HCT116 (cell line): Measurements from ENCODE around the gene CXCL9. TPM values are rescaled to one million over a fixed set of nuclear protein-coding genes. Genes with fewer than 3 reads are reported as not detected.

Experiments
- ATAC-seq: fragments of 200-7000 bp; cut with Tn5 transposase; 2 replicates; pipeline ENCODE4 v1.9.1; 2020; ENCODE audit warnings: mild to moderate bottlenecking, moderate library complexity
- BruUV-seq: library from RNA; stranded (reverse); fragments of 400-500 nt; replicated peaks from 2 replicates; lab custom pipeline; 2021; lab: Mats Ljungman, UMichigan
- CTCF ChIA-PET: fragments of 300-600 bp; sonication (Branson Sonifier 250); formaldehyde crosslinking; loops from one replicate; lab custom pipeline; 2021; ENCODE audit warnings: antibody characterized with exemption; lab: Charles Lee
- POLR2A ChIA-PET: fragments of 300-600, 350-600 bp; sonication (Branson Sonifier 250); formaldehyde crosslinking; loops from one replicate; lab custom pipeline; 2021; ENCODE audit warnings: antibody characterized with exemption; lab: Charles Lee
- RAD21 ChIA-PET, 2 experiments: fragments of 300-600 bp; sonication (Branson Sonifier 250); formaldehyde crosslinking; loops; one replicate each; lab custom pipeline; 2023; ENCODE audit warnings: low total read pairs in 2 of 2; ENCODE audit not compliant: uncharacterized antibody in 2 of 2, unreplicated experiment in 2 of 2, low non-redundant PET in 1 of 2; lab: Charles Lee
- DNase-seq: peaks from one replicate; pipeline ENCODE4 v3.0.0-alpha.2; 2010; ENCODE audit warnings: low read depth, low spot score
- H2AFZ ChIP-seq: fragments of 200-600 bp; shearing (Covaris generic), sonication (generic); 2 replicates; pipeline ENCODE4 v1.6.1; 2017; ENCODE audit warnings: low read depth, mixed run types, mixed read lengths, antibody characterized with exemption, low read length; ENCODE audit not compliant: poor library complexity, severe bottlenecking
- H3K27ac ChIP-seq: 2 replicates; pipeline ENCODE4 v1.5.1; 2012; ENCODE audit warnings: low read depth, low read length
- H3K27me3 ChIP-seq: fragments of 200-600 bp; sonication (generic); 2 replicates; pipeline ENCODE4 v1.6.1; 2016; ENCODE audit warnings: mixed run types, low read length, mixed read lengths; ENCODE audit not compliant: insufficient read depth
- H3K36me3 ChIP-seq, 2 experiments: fragments of 200-500 bp in 1 of 2; fragments of 200-600 bp in 1 of 2; sonication (Bioruptor generic) in 1 of 2; sonication (generic) in 1 of 2; 2 replicates each; pipeline versions ENCODE4 v1.5.1 to v1.6.1; 2014 to 2016; ENCODE audit warnings: low read length in 2 of 2, inconsistent platforms in 1 of 2, mixed read lengths in 1 of 2, mixed run types in 1 of 2; ENCODE audit not compliant: insufficient read depth in 2 of 2, control insufficient read depth in 1 of 2
- H3K4me1 ChIP-seq, 2 experiments: fragments of 200-600 bp in 1 of 2; sonication (generic) in 1 of 2; 2 replicates each; pipeline versions ENCODE4 v1.5.1 to v1.6.1; 2012 to 2017; ENCODE audit warnings: low read length in 2 of 2, inconsistent platforms in 1 of 2, mild to moderate bottlenecking in 1 of 2, mixed read lengths in 1 of 2, mixed run types in 1 of 2, moderate library complexity in 1 of 2; ENCODE audit not compliant: insufficient read depth in 2 of 2, control insufficient read depth in 1 of 2
- H3K4me2 ChIP-seq: fragments of 200-600 bp; sonication (generic); 2 replicates; pipeline ENCODE4 v1.6.1; 2017; ENCODE audit warnings: mixed run types, low read length, mixed read lengths
- H3K4me3 ChIP-seq, 2 experiments: fragments of 200-600 bp in 1 of 2; sonication (generic) in 1 of 2; replicated peaks in 1 of 2; 2 replicates each; pipeline ENCODE4 v1.5.1; 2011 to 2016; ENCODE audit warnings: low read length in 2 of 2, control low read depth in 1 of 2, low read depth in 1 of 2, mild to moderate bottlenecking in 1 of 2, mixed read lengths in 1 of 2, mixed run types in 1 of 2
- H3K79me2 ChIP-seq: fragments of 200-600 bp; sonication (generic); 2 replicates; pipeline ENCODE4 v1.6.1; 2017; ENCODE audit warnings: mild to moderate bottlenecking, mixed run types, low read length, moderate library complexity, mixed read lengths; ENCODE audit not compliant: insufficient read depth
- H3K9ac ChIP-seq: fragments of 200-600 bp; sonication (generic); 2 replicates; pipeline ENCODE4 v1.6.1; 2016; ENCODE audit warnings: low read length, mixed read lengths
- H3K9me2 ChIP-seq: fragments of 200-600 bp; sonication (generic), shearing (Covaris generic); 2 replicates; pipeline ENCODE4 v1.6.1; 2017; ENCODE audit warnings: mixed run types, mild to moderate bottlenecking, moderate library complexity; ENCODE audit not compliant: insufficient read depth
- H3K9me3 ChIP-seq, 2 experiments: fragments of 200-500 bp in 1 of 2; fragments of 200-600 bp in 1 of 2; sonication (Bioruptor generic) in 1 of 2; sonication (generic) in 1 of 2; 2 replicates each; pipeline ENCODE4 v1.6.1; 2014 to 2017; ENCODE audit warnings: low read length in 2 of 2, mixed read lengths in 2 of 2, inconsistent platforms in 1 of 2, low read depth in 1 of 2, mild to moderate bottlenecking in 1 of 2, mixed run types in 1 of 2, moderate library complexity in 1 of 2; ENCODE audit not compliant: control insufficient read depth in 1 of 2, insufficient read depth in 1 of 2
- H4K20me1 ChIP-seq: fragments of 200-600 bp; sonication (generic), shearing (Covaris generic); 2 replicates; pipeline ENCODE4 v1.6.1; 2017; ENCODE audit warnings: mixed run types, mild to moderate bottlenecking, moderate library complexity; ENCODE audit not compliant: insufficient read depth
- CBX3 ChIP-seq: IDR thresholded peaks from 2 replicates; pipeline ENCODE4 v1.6.1; 2012; ENCODE audit warnings: low read depth
- CEBPB ChIP-seq: IDR thresholded peaks from 2 replicates; pipeline ENCODE4 v1.6.1; 2012; ENCODE audit warnings: low read depth
- ELF1 ChIP-seq: IDR thresholded peaks from 2 replicates; pipeline ENCODE4 v1.6.1; 2012; ENCODE audit warnings: low read depth, borderline replicate concordance
- EZH2 ChIP-seq: fragments of 200-600 bp; sonication (generic); IDR thresholded peaks from 2 replicates; pipeline ENCODE4 v1.6.1; 2017; ENCODE audit warnings: antibody characterized with exemption, mixed run types
- EZH2phosphoT487 ChIP-seq: fragments of 200-600 bp; IDR thresholded peaks from 2 replicates; pipeline ENCODE4 v1.6.1; 2018; ENCODE audit warnings: antibody characterized with exemption, borderline replicate concordance
- FOSL1 ChIP-seq: IDR thresholded peaks from 2 replicates; pipeline ENCODE4 v1.6.1; 2012; ENCODE audit warnings: low read depth
- JUND ChIP-seq: IDR thresholded peaks from 2 replicates; pipeline ENCODE4 v1.6.1; 2012
- POLR2A ChIP-seq: IDR thresholded peaks from 2 replicates; pipeline ENCODE4 v1.7.0; 2011; ENCODE audit warnings: borderline replicate concordance; ENCODE audit not compliant: insufficient read depth, insufficient read length; ENCODE audit errors: extremely low read depth
- POLR2AphosphoS5 ChIP-seq: IDR thresholded peaks from 2 replicates; pipeline ENCODE4 v1.6.1; 2011; ENCODE audit warnings: mild to moderate bottlenecking, low read depth, low read length, moderate library complexity
- RAD21 ChIP-seq: IDR thresholded peaks from 2 replicates; pipeline ENCODE4 v1.6.1; 2012; ENCODE audit warnings: low read depth, mild to moderate bottlenecking
- SP1 ChIP-seq: IDR thresholded peaks from 2 replicates; pipeline ENCODE4 v1.6.1; 2012; ENCODE audit warnings: low read depth
- SRF ChIP-seq: IDR thresholded peaks from 2 replicates; pipeline ENCODE4 v1.6.1; 2012; ENCODE audit warnings: low read depth
- TCF7L2 ChIP-seq: IDR thresholded peaks from 2 replicates; pipeline ENCODE4 v1.7.0; 2011; ENCODE audit warnings: borderline replicate concordance, inconsistent platforms; ENCODE audit not compliant: insufficient read depth, insufficient read length; ENCODE audit errors: extremely low read depth
- ZFX ChIP-seq: fragments of 450-650 bp; IDR thresholded peaks from 2 replicates; pipeline ENCODE4 v1.6.1; 2017
- ZNF274 ChIP-seq: fragments of 200-500 bp; sonication (Bioruptor generic); IDR thresholded peaks from 2 replicates; pipeline ENCODE4 v1.6.1; 2014; ENCODE audit warnings: mild to moderate bottlenecking, low read depth, low read length, inconsistent platforms
- intact Hi-C: fragments of 100-400 bp; cut with micrococcal nuclease; formaldehyde crosslinking; loops from 2 replicates; pipeline ENCODE4 v1.10.0; 2022
- total RNA-seq: library from RNA; stranded (reverse); gene quantifications from one replicate; pipeline ENCODE4 v1.2.1, GENCODE V29; 2021; ENCODE audit not compliant: unreplicated experiment
- TF ChIP-seq, protein P1 (sequence below): IDR thresholded peaks from 2 replicates; pipeline ENCODE4 v1.6.1; 2011; ENCODE audit warnings: mild to moderate bottlenecking, low read length, moderate library complexity; ENCODE audit not compliant: insufficient replicate concordance; ENCODE audit errors: extremely low read depth
- TF ChIP-seq, protein P2 (sequence below): IDR thresholded peaks from 2 replicates; pipeline ENCODE4 v1.6.1; 2012
- TF ChIP-seq, protein P3 (sequence below), 3 experiments: fragments of 200-600 bp in 1 of 3; sonication (generic) in 1 of 3; IDR thresholded peaks in 2 of 3; conservative IDR thresholded peaks in 1 of 3; 2 replicates each; pipeline ENCODE4 v1.5.1; 2012 to 2017; ENCODE audit warnings: low read depth in 2 of 3, low read length in 2 of 3, antibody characterized with exemption in 1 of 3, borderline replicate concordance in 1 of 3, control low read depth in 1 of 3, mild to moderate bottlenecking in 1 of 3, mixed read lengths in 1 of 3, mixed run types in 1 of 3, moderate library complexity in 1 of 3; ENCODE audit not compliant: insufficient read depth in 1 of 3

The CXCL9 gene
- total RNA-seq, 1 experiment from 2014 or later, result not detected

DNA sequence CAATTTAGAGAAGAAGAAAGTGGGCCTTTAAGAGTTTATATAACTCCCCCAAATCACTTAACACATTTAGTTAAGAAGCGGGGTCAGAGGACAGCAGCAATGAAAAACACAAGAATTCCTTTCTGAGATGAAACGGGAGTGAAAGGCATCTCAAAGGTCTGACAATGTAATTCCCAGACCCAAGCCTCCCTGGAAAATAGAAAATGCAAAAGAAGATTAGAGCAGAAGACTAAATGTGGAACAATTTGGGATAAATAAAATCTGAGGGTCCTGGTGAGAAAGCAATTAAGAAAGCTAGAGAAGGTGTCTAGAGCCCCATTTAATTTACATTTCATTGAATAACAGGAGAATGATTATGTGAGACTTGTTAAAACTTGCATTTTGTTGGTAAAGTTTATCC, 48.1 kb upstream of the CXCL9 start (continued):
- no peak for TF ChIP-seq CEBPB
- TF ChIP-seq, protein P1, sequence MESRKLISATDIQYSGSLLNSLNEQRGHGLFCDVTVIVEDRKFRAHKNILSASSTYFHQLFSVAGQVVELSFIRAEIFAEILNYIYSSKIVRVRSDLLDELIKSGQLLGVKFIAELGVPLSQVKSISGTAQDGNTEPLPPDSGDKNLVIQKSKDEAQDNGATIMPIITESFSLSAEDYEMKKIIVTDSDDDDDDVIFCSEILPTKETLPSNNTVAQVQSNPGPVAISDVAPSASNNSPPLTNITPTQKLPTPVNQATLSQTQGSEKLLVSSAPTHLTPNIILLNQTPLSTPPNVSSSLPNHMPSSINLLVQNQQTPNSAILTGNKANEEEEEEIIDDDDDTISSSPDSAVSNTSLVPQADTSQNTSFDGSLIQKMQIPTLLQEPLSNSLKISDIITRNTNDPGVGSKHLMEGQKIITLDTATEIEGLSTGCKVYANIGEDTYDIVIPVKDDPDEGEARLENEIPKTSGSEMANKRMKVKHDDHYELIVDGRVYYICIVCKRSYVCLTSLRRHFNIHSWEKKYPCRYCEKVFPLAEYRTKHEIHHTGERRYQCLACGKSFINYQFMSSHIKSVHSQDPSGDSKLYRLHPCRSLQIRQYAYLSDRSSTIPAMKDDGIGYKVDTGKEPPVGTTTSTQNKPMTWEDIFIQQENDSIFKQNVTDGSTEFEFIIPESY, result no peak
- no peak for TF ChIP-seq FOSL1
- no peak for TF ChIP-seq ZNF274
- TF ChIP-seq, all 23 proteins: peak for 0

DNA sequence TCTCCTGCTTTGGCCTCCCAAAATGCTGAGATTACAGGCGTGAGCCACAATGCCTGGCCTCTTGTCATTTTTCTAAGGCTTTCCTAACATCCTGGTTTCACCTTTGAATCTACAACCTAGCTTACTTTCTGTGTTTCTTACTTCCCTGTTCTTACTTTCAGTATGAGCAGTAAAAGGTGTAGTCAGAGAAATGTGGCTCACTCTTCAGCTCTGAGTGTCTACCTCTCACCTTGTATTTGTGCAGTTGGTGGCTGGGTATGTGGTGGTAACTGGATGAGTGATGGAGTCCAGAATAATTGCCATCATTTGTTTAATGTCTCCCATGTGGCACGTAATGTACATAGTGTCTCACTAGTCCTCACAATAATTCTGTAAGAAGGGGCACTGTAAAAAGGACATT, 47.7 kb upstream of the CXCL9 start:
- Histone ChIP-seq H3K9me3 (no peaks in the 10 kb centered on the region), H3K9ac (no peak overlapping the region)
- POLR2A ChIA-PET, result no interaction called here

More for the DNA sequence above, 47.7 kb upstream of the CXCL9 start:
- intact Hi-C loops, result no loop called here
- Histone ChIP-seq H3K4me2 (no peak overlapping the region), H3K36me3 (no peaks in the 10 kb centered on the region), H2AFZ (no peak overlapping the region), H3K9me2 (no peaks in the 10 kb centered on the region), H3K4me3 (no peak overlapping the region), H3K27me3 (peaks cover 19% of the 10 kb centered on the region; the same call in 1 of the 2 replicates), H3K4me1 (no peaks in the 10 kb centered on the region), H4K20me1 (no peaks in the 10 kb centered on the region), H3K27ac (no peak overlapping the region), H3K79me2 (no peaks in the 10 kb centered on the region)
- ATAC-seq, result no peak
- no TSS peak for BruUV-seq
- DNase-seq, result no peak
- ChIA-PET RAD21 (no interaction called here), CTCF (interaction anchor here (1.5 kb wide), 1 partner anchor 59 kb away, joined by 7 read pairs; no protein-coding TSS in a partner anchor)
- TF ChIP-seq ELF1 (no peak), POLR2AphosphoS5 (no peak), RAD21 (no peak), JUND (no peak), TCF7L2 (no peak), EZH2 (no peak), ZFX (no peak), POLR2A (no peak), SRF (no peak), CEBPB (no peak), FOSL1 (no peak), CBX3 (no peak), ZNF274 (no peak), SP1 (no peak), EZH2phosphoT487 (no peak)
- TF ChIP-seq, protein P1, result no peak
- TF ChIP-seq, protein P2, sequence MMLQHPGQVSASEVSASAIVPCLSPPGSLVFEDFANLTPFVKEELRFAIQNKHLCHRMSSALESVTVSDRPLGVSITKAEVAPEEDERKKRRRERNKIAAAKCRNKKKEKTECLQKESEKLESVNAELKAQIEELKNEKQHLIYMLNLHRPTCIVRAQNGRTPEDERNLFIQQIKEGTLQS, result no peak
- TF ChIP-seq, protein P3, sequence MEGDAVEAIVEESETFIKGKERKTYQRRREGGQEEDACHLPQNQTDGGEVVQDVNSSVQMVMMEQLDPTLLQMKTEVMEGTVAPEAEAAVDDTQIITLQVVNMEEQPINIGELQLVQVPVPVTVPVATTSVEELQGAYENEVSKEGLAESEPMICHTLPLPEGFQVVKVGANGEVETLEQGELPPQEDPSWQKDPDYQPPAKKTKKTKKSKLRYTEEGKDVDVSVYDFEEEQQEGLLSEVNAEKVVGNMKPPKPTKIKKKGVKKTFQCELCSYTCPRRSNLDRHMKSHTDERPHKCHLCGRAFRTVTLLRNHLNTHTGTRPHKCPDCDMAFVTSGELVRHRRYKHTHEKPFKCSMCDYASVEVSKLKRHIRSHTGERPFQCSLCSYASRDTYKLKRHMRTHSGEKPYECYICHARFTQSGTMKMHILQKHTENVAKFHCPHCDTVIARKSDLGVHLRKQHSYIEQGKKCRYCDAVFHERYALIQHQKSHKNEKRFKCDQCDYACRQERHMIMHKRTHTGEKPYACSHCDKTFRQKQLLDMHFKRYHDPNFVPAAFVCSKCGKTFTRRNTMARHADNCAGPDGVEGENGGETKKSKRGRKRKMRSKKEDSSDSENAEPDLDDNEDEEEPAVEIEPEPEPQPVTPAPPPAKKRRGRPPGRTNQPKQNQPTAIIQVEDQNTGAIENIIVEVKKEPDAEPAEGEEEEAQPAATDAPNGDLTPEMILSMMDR (IDR thresholded peaks at IDR 0.05 in 2 of 3, conservative IDR thresholded peaks at IDR 0.05 in 1 of 3; ENCODE audit: borderline replicate concordance in 1 of 3, insufficient read depth in 1 of 3, low read depth in 2 of 3, low read length in 2 of 3), result no peak
